ENCODE measurements around the gene ZCCHC10. TPM values are rescaled to one million over a fixed set of nuclear protein-coding genes. Genes with fewer than 3 reads are reported as not detected.

The ZCCHC10 gene
- total and polyA plus RNA-seq, 9 of the 15 experiments (the other 6 are each of a cell fraction or from before 2014, with no cell fraction given) = 11.9 to 146 (median 51.8) TPM

DNA sequence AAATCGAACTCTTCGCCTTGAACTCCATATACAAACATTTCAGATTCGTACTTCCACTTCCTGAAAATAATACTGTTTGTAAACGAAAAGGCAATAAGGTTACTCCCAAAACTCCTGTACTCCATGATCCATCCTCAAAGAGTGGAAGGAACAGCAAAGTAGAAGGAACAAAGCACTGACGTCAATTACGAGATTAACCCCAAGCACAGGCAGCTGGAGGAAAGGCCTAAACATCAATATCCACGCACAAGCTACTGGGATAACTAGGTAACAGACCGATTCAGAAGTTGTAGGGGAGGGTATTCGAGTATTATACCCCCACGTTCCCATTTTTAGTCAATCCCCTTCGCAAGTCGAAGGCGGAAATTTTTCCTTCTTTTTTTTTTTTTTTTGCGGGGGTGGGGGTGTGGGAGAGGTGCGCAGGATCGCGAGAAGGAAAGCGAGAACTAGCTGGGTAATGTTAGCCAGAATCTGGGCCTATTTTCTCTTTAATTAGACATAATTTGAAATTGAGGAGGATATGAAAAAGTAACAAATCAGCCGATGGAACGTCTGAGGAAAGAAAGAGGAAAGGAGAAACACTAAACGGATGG, 63.8 kb downstream of the ZCCHC10 start (continued):
- TF ChIP-seq, protein P1, sequence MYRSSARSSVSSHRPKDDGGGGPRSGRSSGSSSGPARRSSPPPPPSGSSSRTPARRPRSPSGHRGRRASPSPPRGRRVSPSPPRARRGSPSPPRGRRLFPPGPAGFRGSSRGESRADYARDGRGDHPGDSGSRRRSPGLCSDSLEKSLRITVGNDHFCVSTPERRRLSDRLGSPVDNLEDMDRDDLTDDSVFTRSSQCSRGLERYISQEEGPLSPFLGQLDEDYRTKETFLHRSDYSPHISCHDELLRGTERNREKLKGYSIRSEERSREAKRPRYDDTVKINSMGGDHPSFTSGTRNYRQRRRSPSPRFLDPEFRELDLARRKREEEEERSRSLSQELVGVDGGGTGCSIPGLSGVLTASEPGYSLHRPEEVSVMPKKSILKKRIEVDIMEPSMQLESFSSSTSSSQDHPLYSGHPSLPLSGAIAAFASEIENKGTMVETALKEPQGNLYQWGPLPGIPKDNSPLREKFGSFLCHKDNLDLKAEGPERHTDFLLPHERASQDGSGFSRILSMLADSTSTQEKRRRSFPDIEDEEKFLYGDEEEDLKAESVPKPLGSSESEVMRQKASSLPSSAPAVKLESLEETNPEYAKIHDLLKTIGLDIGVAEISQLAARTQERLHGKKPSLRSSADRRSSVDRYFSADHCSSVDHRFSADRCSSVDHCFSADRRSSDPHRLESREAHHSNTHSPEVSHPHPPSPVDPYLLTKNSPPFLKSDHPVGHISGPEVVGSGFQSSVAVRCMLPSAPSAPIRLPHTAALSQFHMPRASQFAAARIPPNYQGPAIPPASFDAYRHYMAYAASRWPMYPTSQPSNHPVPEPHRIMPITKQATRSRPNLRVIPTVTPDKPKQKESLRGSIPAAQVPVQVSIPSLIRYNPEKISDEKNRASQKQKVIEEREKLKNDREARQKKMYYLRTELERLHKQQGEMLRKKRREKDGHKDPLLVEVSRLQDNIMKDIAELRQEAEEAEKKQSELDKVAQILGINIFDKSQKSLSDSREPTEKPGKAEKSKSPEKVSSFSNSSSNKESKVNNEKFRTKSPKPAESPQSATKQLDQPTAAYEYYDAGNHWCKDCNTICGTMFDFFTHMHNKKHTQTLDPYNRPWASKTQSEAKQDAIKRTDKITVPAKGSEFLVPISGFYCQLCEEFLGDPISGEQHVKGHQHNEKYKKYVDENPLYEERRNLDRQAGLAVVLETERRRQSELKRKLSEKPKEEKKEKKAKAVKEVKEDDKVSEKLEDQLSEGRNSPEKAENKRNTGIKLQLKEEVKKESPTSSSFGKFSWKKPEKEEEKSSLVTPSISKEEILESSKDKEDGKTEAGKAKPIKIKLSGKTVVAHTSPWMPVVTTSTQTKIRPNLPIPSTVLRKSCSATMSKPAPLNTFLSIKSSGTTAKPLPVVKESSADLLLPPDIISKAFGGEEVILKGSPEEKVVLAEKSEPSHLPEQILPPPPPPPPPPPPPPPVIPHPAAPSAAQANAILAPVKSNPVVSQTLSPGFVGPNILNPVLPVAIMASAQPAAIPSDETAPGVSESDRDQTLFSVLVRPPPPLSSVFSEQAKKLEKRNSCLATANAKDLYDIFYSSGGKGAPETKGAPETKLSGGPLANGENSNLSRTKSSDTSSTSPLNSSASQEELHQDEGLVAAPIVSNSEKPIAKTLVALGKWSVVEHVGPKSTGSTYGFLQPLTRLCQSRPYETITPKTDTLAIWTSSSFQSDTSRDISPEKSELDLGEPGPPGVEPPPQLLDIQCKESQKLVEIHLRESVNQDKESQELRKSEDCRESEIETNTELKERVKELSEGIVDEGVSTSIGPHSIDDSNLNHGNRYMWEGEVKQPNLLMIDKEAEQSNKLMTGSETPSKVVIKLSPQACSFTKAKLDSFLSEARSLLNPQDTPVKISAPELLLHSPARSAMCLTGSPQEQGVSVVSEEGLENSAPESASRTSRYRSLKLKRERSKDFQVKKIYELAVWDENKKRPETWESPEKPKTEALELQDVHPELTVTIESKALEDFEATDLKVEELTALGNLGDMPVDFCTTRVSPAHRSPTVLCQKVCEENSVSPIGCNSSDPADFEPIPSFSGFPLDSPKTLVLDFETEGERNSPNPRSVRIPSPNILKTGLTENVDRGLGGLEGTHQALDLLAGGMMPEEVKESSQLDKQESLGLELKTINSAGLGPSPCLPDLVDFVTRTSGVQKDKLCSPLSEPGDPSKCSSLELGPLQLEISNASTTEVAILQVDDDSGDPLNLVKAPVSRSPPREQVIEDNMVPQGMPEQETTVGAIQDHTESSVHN (IDR thresholded peaks at IDR 0.05; ENCODE audit: borderline replicate concordance in 1 of 2, low read depth in 1 of 2) = peak in 1 of 2 experiments; percentile 32; a peak in 1 of 4 replicates
- peak; percentile 72 for TF ChIP-seq BRD9 (IDR thresholded peaks at IDR 0.05; ENCODE audit: low read depth, partially characterized antibody)
- TF ChIP-seq, protein P2, sequence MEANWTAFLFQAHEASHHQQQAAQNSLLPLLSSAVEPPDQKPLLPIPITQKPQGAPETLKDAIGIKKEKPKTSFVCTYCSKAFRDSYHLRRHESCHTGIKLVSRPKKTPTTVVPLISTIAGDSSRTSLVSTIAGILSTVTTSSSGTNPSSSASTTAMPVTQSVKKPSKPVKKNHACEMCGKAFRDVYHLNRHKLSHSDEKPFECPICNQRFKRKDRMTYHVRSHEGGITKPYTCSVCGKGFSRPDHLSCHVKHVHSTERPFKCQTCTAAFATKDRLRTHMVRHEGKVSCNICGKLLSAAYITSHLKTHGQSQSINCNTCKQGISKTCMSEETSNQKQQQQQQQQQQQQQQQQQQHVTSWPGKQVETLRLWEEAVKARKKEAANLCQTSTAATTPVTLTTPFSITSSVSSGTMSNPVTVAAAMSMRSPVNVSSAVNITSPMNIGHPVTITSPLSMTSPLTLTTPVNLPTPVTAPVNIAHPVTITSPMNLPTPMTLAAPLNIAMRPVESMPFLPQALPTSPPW (CRISPR knock-in tag; IDR thresholded peaks at IDR 0.05) = peak; percentile 73
- no peak for TF ChIP-seq TAF15 (IDR thresholded peaks at IDR 0.05; ENCODE audit: low read depth, low read length)
- TF ChIP-seq TAF1 (IDR thresholded peaks at IDR 0.05; ENCODE audit: control insufficient read depth, extremely low read depth, insufficient read depth, low read length, severe bottlenecking) = peak; percentile 57
- TF ChIP-seq SMAD3 (CRISPR knock-in tag; conservative IDR thresholded peaks at IDR 0.05) = 0 out of 2 replicates have a peak, but pooled peaks have one; percentile 47
- peak; percentile 5; the same call in 1 of the 2 replicates for TF ChIP-seq ZSCAN29 (IDR thresholded peaks at IDR 0.05)
- TF ChIP-seq CHD2 (IDR thresholded peaks at IDR 0.05; ENCODE audit: low read depth, low read length) = peak; percentile 94
- TF ChIP-seq ZNF239 (CRISPR knock-in tag; IDR thresholded peaks at IDR 0.05) = no peak
- TF ChIP-seq MYBL2 (IDR thresholded peaks at IDR 0.05; ENCODE audit: low read depth) = no peak
- TF ChIP-seq MYBL2 (CRISPR knock-in tag; IDR thresholded peaks at IDR 0.05; ENCODE audit: borderline replicate concordance) = no peak
- TF ChIP-seq DACH1 (IDR thresholded peaks at IDR 0.05; ENCODE audit: partially characterized antibody) = no peak
- no peak for TF ChIP-seq KLF13 (tag; IDR thresholded peaks at IDR 0.05; ENCODE audit: borderline replicate concordance, low read depth)
- TF ChIP-seq ARHGAP35 (IDR thresholded peaks at IDR 0.05; ENCODE audit: partially characterized antibody) = peak; percentile 72
- TF ChIP-seq HDAC1 (IDR thresholded peaks at IDR 0.05) = peak in 1 of 2 experiments; percentile 70; a peak in 1 of 4 replicates
- peak; percentile 19; the same call in 1 of the 2 replicates for TF ChIP-seq MTA2 (IDR thresholded peaks at IDR 0.05; ENCODE audit: low read depth)
- peak in 1 of 2 experiments; percentile 19; a peak in 1 of 4 replicates for TF ChIP-seq MAZ (CRISPR knock-in tag; conservative IDR thresholded peaks at IDR 0.05 in 1 of 2, IDR thresholded peaks at IDR 0.05 in 1 of 2)
- TF ChIP-seq, protein P3, sequence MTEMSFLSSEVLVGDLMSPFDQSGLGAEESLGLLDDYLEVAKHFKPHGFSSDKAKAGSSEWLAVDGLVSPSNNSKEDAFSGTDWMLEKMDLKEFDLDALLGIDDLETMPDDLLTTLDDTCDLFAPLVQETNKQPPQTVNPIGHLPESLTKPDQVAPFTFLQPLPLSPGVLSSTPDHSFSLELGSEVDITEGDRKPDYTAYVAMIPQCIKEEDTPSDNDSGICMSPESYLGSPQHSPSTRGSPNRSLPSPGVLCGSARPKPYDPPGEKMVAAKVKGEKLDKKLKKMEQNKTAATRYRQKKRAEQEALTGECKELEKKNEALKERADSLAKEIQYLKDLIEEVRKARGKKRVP (CRISPR knock-in tag; IDR thresholded peaks at IDR 0.05) = no peak
